ENCODE measurements around the gene RNU4-1. TPM values are rescaled to one million over a fixed set of nuclear protein-coding genes. Genes with fewer than 3 reads are reported as not detected.
A peak's percentile ranks its signal among the peaks of the same experiment; 100 is the strongest.

Gene RNU4-1
- total RNA-seq, 2 donors from 2014 or later: not detected

DNA sequence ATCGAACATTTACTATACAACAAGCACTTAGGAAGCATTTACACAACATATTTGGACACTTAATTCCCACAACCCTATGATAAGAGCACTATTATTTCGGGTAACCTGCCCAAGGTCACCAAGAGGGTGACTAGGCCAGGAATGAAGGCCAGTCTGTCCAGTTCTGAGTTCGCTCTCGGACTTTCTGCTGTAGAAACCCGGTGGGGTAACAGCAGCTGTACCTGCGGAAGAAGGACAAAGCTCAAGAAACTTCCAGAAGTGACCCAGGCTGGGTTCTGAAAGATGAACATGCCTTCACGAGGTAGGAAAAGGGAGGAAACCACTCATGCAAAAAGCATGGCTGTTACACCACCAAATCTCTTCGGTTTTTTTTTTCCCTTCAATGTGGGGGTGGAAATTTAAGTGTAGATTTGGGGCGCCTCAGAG lies 23.8 kb upstream of the RNU4-1 start:
- TF ChIP-seq, protein P1, sequence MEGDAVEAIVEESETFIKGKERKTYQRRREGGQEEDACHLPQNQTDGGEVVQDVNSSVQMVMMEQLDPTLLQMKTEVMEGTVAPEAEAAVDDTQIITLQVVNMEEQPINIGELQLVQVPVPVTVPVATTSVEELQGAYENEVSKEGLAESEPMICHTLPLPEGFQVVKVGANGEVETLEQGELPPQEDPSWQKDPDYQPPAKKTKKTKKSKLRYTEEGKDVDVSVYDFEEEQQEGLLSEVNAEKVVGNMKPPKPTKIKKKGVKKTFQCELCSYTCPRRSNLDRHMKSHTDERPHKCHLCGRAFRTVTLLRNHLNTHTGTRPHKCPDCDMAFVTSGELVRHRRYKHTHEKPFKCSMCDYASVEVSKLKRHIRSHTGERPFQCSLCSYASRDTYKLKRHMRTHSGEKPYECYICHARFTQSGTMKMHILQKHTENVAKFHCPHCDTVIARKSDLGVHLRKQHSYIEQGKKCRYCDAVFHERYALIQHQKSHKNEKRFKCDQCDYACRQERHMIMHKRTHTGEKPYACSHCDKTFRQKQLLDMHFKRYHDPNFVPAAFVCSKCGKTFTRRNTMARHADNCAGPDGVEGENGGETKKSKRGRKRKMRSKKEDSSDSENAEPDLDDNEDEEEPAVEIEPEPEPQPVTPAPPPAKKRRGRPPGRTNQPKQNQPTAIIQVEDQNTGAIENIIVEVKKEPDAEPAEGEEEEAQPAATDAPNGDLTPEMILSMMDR (IDR thresholded peaks at IDR 0.05): no peak
- H3K36me3 ChIP-seq: no peaks in the 10 kb centered on the region
- H3K27ac ChIP-seq: peak overlapping the region; percentile 62 to 70
- ATAC-seq (ENCODE audit: insufficient number of reproducible peaks, low FRiP score, low read depth) (no peak), DNase-seq (ENCODE audit: low spot score) (no peak)
- H3K4me1 ChIP-seq (ENCODE audit: control insufficient read depth in 1 of 2, low read depth in 2 of 2): peaks cover 3 to 6% of the 10 kb centered on the region in 2 donors
- no peaks in the 10 kb centered on the region for H3K9me3 ChIP-seq
- H3K4me3 ChIP-seq: peak overlapping the region; percentile 79
- H3K27me3 ChIP-seq (replicated peaks; ENCODE audit: insufficient read depth): no peaks in the 10 kb centered on the region

DNA sequence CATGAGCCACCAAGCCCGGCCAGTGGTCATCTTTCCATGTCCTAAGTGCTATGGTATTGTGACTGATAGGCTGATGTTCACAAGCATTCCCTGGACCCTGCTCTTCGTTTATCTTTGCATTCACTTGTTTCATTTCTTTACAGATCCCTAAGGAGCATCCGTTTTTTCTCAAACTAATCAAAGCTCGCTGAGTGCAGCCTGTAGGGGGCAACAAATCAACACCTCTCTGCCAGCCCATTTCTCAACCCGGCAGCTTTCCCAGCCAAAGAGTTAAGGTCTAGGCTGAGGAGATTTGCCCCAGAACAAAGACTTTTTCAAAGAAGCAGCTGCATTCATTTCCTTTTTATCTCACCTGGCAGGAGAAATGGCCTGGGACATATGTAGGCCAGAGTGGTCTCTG lies 21.2 kb upstream of the RNU4-1 start:
- H3K4me3 ChIP-seq: no peak overlapping the region
- DNase-seq (ENCODE audit: low spot score): no peak

DNA sequence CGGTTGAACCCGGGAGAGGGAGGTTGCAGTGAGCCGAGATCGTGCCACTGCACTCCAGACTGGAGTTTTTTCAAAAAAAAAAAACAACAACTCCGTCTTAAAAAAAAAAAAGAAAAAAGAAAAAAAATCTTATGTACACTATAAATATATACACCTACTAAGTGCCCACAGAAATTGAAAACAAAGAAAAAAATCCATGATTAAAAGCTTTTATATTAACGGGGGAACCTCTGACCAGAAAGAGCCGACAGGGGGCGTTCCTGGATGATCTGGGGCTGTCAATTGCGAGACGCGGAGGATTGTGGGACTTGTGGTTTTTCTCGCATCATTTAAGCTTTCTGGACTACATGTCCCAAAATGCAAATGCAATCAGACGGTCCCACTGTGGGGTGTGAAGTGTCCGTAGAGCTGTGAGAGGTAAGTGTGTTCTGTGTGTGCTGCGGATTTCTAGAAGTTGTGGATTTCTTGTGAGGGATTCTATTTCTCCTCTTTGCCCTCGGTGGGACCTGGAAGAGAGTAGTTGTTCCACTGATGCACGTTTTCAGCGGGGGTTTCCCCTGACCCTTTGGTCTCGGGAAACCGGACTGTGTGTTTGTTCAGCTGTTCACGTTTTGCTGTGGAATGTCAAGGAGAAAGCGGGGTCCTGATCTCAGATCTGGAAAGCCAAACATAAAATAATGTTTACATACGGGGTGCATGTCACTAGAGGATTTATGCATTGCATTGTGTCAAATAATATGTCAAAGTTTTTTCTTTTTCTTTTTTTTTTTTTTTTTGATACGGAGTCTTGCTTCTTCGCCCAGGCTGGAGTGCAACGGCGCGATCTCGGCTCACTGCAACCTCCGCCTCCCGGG lies 9.2 kb upstream of the RNU4-1 start, which contains the start of gene SIRT4:
TSS of gene SIRT4 (plus strand) at position 360 of the 854 bp plus-strand sequence. CDS start 1,241 bp downstream, outside the sequence.
- Histone ChIP-seq H3K4me1 (ENCODE audit: control insufficient read depth in 1 of 2, low read depth in 2 of 2) (peaks cover 3 to 5% of the 10 kb centered on the region in 2 donors), H3K4me3 (peak within 1 kb of the TSS; percentile 80), H3K27me3 (replicated peaks; ENCODE audit: insufficient read depth) (no peaks in the 10 kb centered on the region), H3K27ac (peak within 1 kb of the TSS; percentile 20 to 49), H3K36me3 (no peaks in the 10 kb centered on the region), H3K9me3 (no peaks in the 10 kb centered on the region)
- TF ChIP-seq, protein P1 (IDR thresholded peaks at IDR 0.05): peak; percentile 60
- DNase-seq (ENCODE audit: low spot score) (peak; percentile 89), ATAC-seq (ENCODE audit: insufficient number of reproducible peaks, low FRiP score, low read depth) (peak; percentile 94)

More for the DNA sequence above, 21.2 kb upstream of the RNU4-1 start:
- H3K36me3 ChIP-seq: no peaks in the 10 kb centered on the region
- H3K9me3 ChIP-seq: no peaks in the 10 kb centered on the region
- TF ChIP-seq, protein P1 (IDR thresholded peaks at IDR 0.05): no peak
- no peak overlapping the region for H3K27ac ChIP-seq
- H3K27me3 ChIP-seq (replicated peaks; ENCODE audit: insufficient read depth): no peaks in the 10 kb centered on the region
- ATAC-seq (ENCODE audit: insufficient number of reproducible peaks, low FRiP score, low read depth): no peak
- H3K4me1 ChIP-seq (ENCODE audit: control insufficient read depth in 1 of 2, low read depth in 2 of 2): peaks cover 3 to 6% of the 10 kb centered on the region in 2 donors

DNA sequence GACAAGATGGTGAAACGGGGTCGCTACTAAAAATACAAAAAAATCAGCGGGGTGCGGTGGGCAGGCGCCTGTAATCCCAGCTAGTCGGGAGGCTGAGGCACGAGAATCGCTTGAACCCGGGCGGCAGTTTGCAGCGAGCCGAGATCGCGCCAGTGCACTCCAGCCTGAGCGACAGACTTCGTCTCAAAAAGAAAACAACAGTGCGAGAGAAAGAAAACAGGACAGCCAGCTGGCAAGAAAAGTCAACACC lies 701 bp downstream of the RNU4-1 start:
- Histone ChIP-seq H3K27me3 (replicated peaks; ENCODE audit: insufficient read depth) (no peaks in the 10 kb centered on the region), H3K27ac (peak overlapping the region; percentile 96 to 99), H3K36me3 (no peaks in the 10 kb centered on the region), H3K4me3 (peak overlapping the region; percentile 83), H3K9me3 (no peaks in the 10 kb centered on the region), H3K4me1 (ENCODE audit: control insufficient read depth in 1 of 2, low read depth in 2 of 2) (peaks cover 0 to 6% of the 10 kb centered on the region in 2 donors)
- no peak for DNase-seq (ENCODE audit: low spot score)
- TF ChIP-seq, protein P1 (IDR thresholded peaks at IDR 0.05): no peak
- ATAC-seq (ENCODE audit: insufficient number of reproducible peaks, low FRiP score, low read depth): no peak

DNA sequence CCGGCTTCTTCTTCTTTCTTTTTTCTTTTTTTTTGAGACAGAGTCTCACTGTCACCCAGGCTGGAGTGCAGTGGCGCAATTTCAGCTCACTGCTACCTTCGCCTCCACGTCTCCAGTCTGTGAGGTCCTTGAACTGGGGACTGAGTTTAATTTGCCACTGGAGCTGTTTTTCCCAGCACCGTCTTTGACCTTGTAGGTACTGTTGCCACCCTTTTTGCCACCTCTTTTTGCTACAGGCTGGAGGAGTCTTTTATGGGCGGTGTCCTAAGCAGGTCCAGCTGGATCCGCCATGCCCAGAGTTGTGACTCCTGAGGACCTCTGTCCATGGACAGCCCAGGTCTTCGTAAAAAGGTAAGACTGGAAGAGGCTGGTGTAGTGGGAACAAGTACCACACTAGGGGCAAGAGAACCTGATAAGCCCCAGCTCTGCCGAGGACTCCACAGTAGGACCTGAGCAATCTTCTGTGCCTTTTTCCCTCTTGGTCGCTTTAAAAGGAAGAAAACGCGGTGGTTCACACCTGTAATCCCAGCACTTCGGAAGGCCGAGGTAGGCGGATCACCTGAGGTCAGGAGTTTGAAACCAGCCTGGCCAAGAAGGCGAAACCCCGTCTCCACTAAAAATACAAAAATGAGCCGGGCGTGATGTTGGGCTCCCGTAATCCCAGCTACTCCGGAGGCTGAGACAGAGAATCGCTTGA lies 2.3 kb downstream of the RNU4-1 start:
- Histone ChIP-seq H3K27ac (peak overlapping the region; percentile 96 to 99), H3K4me3 (peak overlapping the region; percentile 83), H3K27me3 (replicated peaks; ENCODE audit: insufficient read depth) (no peaks in the 10 kb centered on the region), H3K9me3 (no peaks in the 10 kb centered on the region), H3K4me1 (ENCODE audit: control insufficient read depth in 1 of 2, low read depth in 2 of 2) (peaks cover 0 to 6% of the 10 kb centered on the region in 2 donors), H3K36me3 (no peaks in the 10 kb centered on the region)
- DNase-seq (ENCODE audit: low spot score): no peak
- ATAC-seq (ENCODE audit: insufficient number of reproducible peaks, low FRiP score, low read depth): no peak
- TF ChIP-seq, protein P1 (IDR thresholded peaks at IDR 0.05): no peak
